Measurements from ENCODE around the gene ZNF134.

ZNF134 gene

GRCh38 chr19:57620673-57621348 is 6.8 kb downstream of the ZNF134 start:
- TF ChIP-seq MYNN (tag by site-specific recombination; IDR thresholded peaks at IDR 0.05; ENCODE audit: borderline replicate concordance) = no peak
- TF ChIP-seq TRIM28 (IDR thresholded peaks at IDR 0.05; ENCODE audit: borderline replicate concordance, low read length) = peak; percentile 99
- TF ChIP-seq ZNF18 (tag by site-specific recombination; IDR thresholded peaks at IDR 0.05) = peak; percentile 73
- peak; percentile 100 for TF ChIP-seq SETDB1 (IDR thresholded peaks at IDR 0.05; ENCODE audit: insufficient read length, low read length)
- no peak for TF ChIP-seq ZNF274 (IDR thresholded peaks at IDR 0.05; ENCODE audit: low read length)
- TF ChIP-seq ZNF274 (tag by site-specific recombination; IDR thresholded peaks at IDR 0.05; ENCODE audit: borderline replicate concordance) = peak; percentile 93; the same call in 1 of the 2 replicates
- no peak for TF ChIP-seq ZNF202 (tag by site-specific recombination; IDR thresholded peaks at IDR 0.05; ENCODE audit: borderline replicate concordance)
- no peak for TF ChIP-seq HOXD13 (CRISPR knock-in tag; IDR thresholded peaks at IDR 0.05; ENCODE audit: borderline replicate concordance)
- no peak for TF ChIP-seq WT1 (tag by site-specific recombination; IDR thresholded peaks at IDR 0.05)
- peak; percentile 89 for TF ChIP-seq ZNF280D (tag by site-specific recombination; IDR thresholded peaks at IDR 0.05)
- no peak for TF ChIP-seq AEBP2 (tag by site-specific recombination; IDR thresholded peaks at IDR 0.05; ENCODE audit: borderline replicate concordance)
- no peak for TF ChIP-seq ZFP3 (tag by site-specific recombination; IDR thresholded peaks at IDR 0.05; ENCODE audit: low read depth)
- TF ChIP-seq ZNF626 (tag by site-specific recombination; IDR thresholded peaks at IDR 0.05) = 0 out of 2 replicates have a peak, but pooled peaks have one; percentile 45
- no peak for TF ChIP-seq ZNF560 (tag by site-specific recombination; IDR thresholded peaks at IDR 0.05; ENCODE audit: borderline replicate concordance)
- no peak for TF ChIP-seq HOXC10 (CRISPR knock-in tag; IDR thresholded peaks at IDR 0.05)
- no peak for TF ChIP-seq ZNF555 (tag by site-specific recombination; conservative IDR thresholded peaks at IDR 0.05)
- TF ChIP-seq ZNF518A (tag by site-specific recombination; conservative IDR thresholded peaks at IDR 0.05; ENCODE audit: low read depth) = peak; percentile 38; the same call in 1 of the 2 replicates
- no peak for TF ChIP-seq ZSCAN5A (tag by site-specific recombination; IDR thresholded peaks at IDR 0.05)
- no peak for TF ChIP-seq ZNF426 (tag by site-specific recombination; IDR thresholded peaks at IDR 0.05)
- Histone ChIP-seq H3K27ac (ENCODE audit: extremely low read depth, low read depth, low read length) (no peak overlapping the region), H3K4me1 (ENCODE audit: control insufficient read depth, insufficient read depth, low read length) (no peaks in the 10 kb centered on the region), H3K4me3 (ENCODE audit: low read depth, low read length) (no peak overlapping the region), H3K9me3 (ENCODE audit: control insufficient read depth, insufficient read depth, low read depth, low read length) (peaks cover 30% of the 10 kb centered on the region), H3K36me3 (ENCODE audit: control insufficient read depth in 2 of 2, insufficient read depth in 1 of 2, low read length in 2 of 2) (peaks cover 54 to 89% of the 10 kb centered on the region in 2 experiments)
- ChIA-PET CTCF (no interaction called here), POLR2A (interaction anchor here (1.2 kb wide), 1 partner anchor 61 kb away, joined by 5 read pairs; the partner anchor contains the start of gene ZNF551)

Data from HEK293 (cell line).